Keratinocyte (primary cell): Measurements from ENCODE around the gene TOMM40. TPM values are rescaled to one million over a fixed set of nuclear protein-coding genes. Genes with fewer than 3 reads are reported as not detected.
"Not testable (repeated sequence)": the region's sequence is repeated elsewhere in the genome, so short reads cannot be mapped to it uniquely, and the experiment has no call there.

Experiments used
- DNase-seq: peaks from one replicate; pipeline ENCODE4 v3.0.0-alpha.2; 2011; ENCODE audit warnings: low read depth, missing footprints, low spot score
- FAIRE-seq: peaks from 2 replicates; lab custom pipeline; 2011; peaks lifted over from hg19 to GRCh38; lab: Jason Lieb, UNC
- H2AFZ ChIP-seq: 2 replicates; pipeline ENCODE4 v1.6.0; 2012; ENCODE audit warnings: low read length, control low read depth, inconsistent platforms; ENCODE audit not compliant: control insufficient read depth
- H3K27ac ChIP-seq: 2 replicates; pipeline ENCODE4 v1.5.1; 2011; ENCODE audit warnings: low read length; ENCODE audit not compliant: control insufficient read depth, insufficient read depth
- H3K27me3 ChIP-seq: 3 replicates; pipeline ENCODE4 v1.6.0; 2011; ENCODE audit warnings: low read length; ENCODE audit not compliant: control insufficient read depth, insufficient read depth; ENCODE audit errors: extremely low read depth
- H3K36me3 ChIP-seq, 2 experiments: 2 replicates in 1 of 2; 3 replicates in 1 of 2; pipeline ENCODE4 v1.5.1; 2011; ENCODE audit warnings: low read length in 2 of 2, mild to moderate bottlenecking in 1 of 2; ENCODE audit not compliant: control insufficient read depth in 2 of 2, insufficient read depth in 2 of 2; ENCODE audit errors: extremely low read depth in 1 of 2
- H3K4me1 ChIP-seq: 3 replicates; pipeline ENCODE4 v1.5.1; 2011; ENCODE audit warnings: low read length; ENCODE audit not compliant: control insufficient read depth, insufficient read depth; ENCODE audit errors: extremely low read depth
- H3K4me2 ChIP-seq: 3 replicates; pipeline ENCODE4 v1.6.0; 2011; ENCODE audit warnings: low read depth, low read length; ENCODE audit not compliant: control insufficient read depth, insufficient read depth; ENCODE audit errors: extremely low read depth
- H3K4me3 ChIP-seq, 3 experiments: fragments of 200-600 bp in 1 of 3; sonication (generic) in 1 of 3; 2 replicates in 2 of 3; 3 replicates in 1 of 3; pipeline ENCODE4 v1.5.1; 2011 to 2016; ENCODE audit warnings: low read length in 3 of 3, mild to moderate bottlenecking in 3 of 3, control low read depth in 2 of 3, inconsistent platforms in 1 of 3, low read depth in 1 of 3, mixed read lengths in 1 of 3, mixed run types in 1 of 3, moderate library complexity in 1 of 3; ENCODE audit not compliant: control insufficient read depth in 2 of 3, insufficient read depth in 2 of 3; ENCODE audit errors: extremely low read depth in 1 of 3
- H3K79me2 ChIP-seq: 2 replicates; pipeline ENCODE4 v1.6.0; 2012; ENCODE audit warnings: low read length; ENCODE audit not compliant: control insufficient read depth, insufficient read depth
- H3K9ac ChIP-seq: 3 replicates; pipeline ENCODE4 v1.6.0; 2011; ENCODE audit warnings: low read length; ENCODE audit not compliant: control insufficient read depth, insufficient read depth; ENCODE audit errors: extremely low read depth
- H3K9me1 ChIP-seq: 3 replicates; pipeline ENCODE4 v1.6.0; 2011; ENCODE audit warnings: low read length; ENCODE audit not compliant: control insufficient read depth, insufficient read depth; ENCODE audit errors: extremely low read depth
- H3K9me3 ChIP-seq: 2 replicates; pipeline ENCODE4 v1.5.1; 2012; ENCODE audit warnings: low read depth, low read length; ENCODE audit not compliant: control insufficient read depth
- H4K20me1 ChIP-seq: 3 replicates; pipeline ENCODE4 v1.6.0; 2011; ENCODE audit warnings: low read length; ENCODE audit not compliant: control insufficient read depth, insufficient read depth; ENCODE audit errors: extremely low read depth
- EZH2 ChIP-seq: IDR thresholded peaks from one replicate; pipeline ENCODE4 v1.6.1; 2012; ENCODE audit warnings: inconsistent platforms, mild to moderate bottlenecking, low read length, moderate library complexity
- dilution Hi-C: fragments of 300-500 bp; cut with MboI; formaldehyde crosslinking; loops from one replicate; pipeline ENCODE4 v1.7.0; 2020; ENCODE audit warnings: low sequenced_read_pairs; ENCODE audit not compliant: extremely low pct_ligation_motif_present
- polyA plus RNA-seq, 5 experiments: library from polyadenylated mRNA; depleted of rRNA in 3 of 5; stranded (reverse) in 3 of 5; stranded (forward) in 1 of 5; unstranded in 1 of 5; fragments of >200 nt; gene quantifications; 1 replicate in 1 of 5; 2 replicates in 3 of 5; 3 replicates in 1 of 5; pipeline versions ENCODE4 v1.2.1 to v1.2.3, GENCODE V29; 2011 to 2012; ENCODE audit warnings: missing spikeins in 2 of 5, low read depth in 1 of 5, low replicate concordance in 1 of 5
- TF ChIP-seq, protein P1 (sequence below), 3 experiments: IDR thresholded peaks in 1 of 3; conservative IDR thresholded peaks in 1 of 3; optimal IDR thresholded peaks in 1 of 3; 2 replicates in 2 of 3; 3 replicates in 1 of 3; pipeline versions ENCODE3 to v1.5.1; 2011; ENCODE audit warnings: low read length in 3 of 3, mild to moderate bottlenecking in 3 of 3, moderate library complexity in 2 of 3, control low read depth in 1 of 3, inconsistent platforms in 1 of 3; ENCODE audit not compliant: insufficient read depth in 2 of 3; ENCODE audit errors: extremely low read depth in 1 of 3

The TOMM40 gene
- polyA plus RNA-seq, 1 donor (not counting 4 experiments of a cell fraction or from before 2014, with no cell fraction given): 46.9 TPM

DNA sequence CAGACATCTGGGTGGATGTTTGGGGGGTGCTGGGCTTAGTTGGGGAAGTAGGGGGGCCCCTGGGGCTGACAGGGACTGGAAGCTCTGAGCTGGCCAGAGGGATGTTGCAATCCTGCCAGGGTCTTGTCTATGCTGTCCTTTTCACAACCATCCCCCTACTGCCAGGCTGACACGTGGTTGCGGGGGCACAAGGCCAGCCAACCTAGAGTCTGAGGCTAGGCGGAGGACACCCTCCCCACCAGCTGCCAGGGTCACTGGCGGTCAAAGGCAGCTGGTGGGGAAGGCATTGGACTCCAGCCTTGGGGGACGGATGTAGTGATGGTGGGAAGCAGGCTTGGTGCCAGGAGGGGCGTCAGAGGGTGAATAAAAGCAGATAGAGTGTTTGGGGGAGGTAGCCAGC is 21.8 kb downstream of the TOMM40 start:
- H4K20me1 ChIP-seq: no peaks in the 10 kb centered on the region
- dilution Hi-C loops: no loop called here
- H3K4me2 ChIP-seq: no peak overlapping the region
- no peak overlapping the region for H3K4me3 ChIP-seq
- no peaks in the 10 kb centered on the region for H3K36me3 ChIP-seq
- no peak overlapping the region for H3K9ac ChIP-seq
- DNase-seq: no peak
- no peak overlapping the region for H2AFZ ChIP-seq
- H3K79me2 ChIP-seq: no peaks in the 10 kb centered on the region
- H3K27me3 ChIP-seq: no peaks in the 10 kb centered on the region
- peaks cover 8% of the 10 kb centered on the region for H3K4me1 ChIP-seq
- no peaks in the 10 kb centered on the region for H3K9me1 ChIP-seq
- no peak for FAIRE-seq
- H3K27ac ChIP-seq: no peak overlapping the region
- no peaks in the 10 kb centered on the region for H3K9me3 ChIP-seq
- TF ChIP-seq, protein P1, sequence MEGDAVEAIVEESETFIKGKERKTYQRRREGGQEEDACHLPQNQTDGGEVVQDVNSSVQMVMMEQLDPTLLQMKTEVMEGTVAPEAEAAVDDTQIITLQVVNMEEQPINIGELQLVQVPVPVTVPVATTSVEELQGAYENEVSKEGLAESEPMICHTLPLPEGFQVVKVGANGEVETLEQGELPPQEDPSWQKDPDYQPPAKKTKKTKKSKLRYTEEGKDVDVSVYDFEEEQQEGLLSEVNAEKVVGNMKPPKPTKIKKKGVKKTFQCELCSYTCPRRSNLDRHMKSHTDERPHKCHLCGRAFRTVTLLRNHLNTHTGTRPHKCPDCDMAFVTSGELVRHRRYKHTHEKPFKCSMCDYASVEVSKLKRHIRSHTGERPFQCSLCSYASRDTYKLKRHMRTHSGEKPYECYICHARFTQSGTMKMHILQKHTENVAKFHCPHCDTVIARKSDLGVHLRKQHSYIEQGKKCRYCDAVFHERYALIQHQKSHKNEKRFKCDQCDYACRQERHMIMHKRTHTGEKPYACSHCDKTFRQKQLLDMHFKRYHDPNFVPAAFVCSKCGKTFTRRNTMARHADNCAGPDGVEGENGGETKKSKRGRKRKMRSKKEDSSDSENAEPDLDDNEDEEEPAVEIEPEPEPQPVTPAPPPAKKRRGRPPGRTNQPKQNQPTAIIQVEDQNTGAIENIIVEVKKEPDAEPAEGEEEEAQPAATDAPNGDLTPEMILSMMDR (optimal IDR thresholded peaks at IDR 0.05 in 1 of 3, IDR thresholded peaks at IDR 0.05 in 1 of 3, conservative IDR thresholded peaks at IDR 0.05 in 1 of 3; ENCODE audit: extremely low read depth in 1 of 3, insufficient read depth in 2 of 3, low read length in 3 of 3): no peak
- TF ChIP-seq EZH2: no peak

- FAIRE-seq, H3K4me3 ChIP-seq, H2AFZ ChIP-seq: not testable (repeated sequence)
These were observed 22.7 kb downstream of the TOMM40 start for GRCh38 chr19:44913512-44914432.

DNA sequence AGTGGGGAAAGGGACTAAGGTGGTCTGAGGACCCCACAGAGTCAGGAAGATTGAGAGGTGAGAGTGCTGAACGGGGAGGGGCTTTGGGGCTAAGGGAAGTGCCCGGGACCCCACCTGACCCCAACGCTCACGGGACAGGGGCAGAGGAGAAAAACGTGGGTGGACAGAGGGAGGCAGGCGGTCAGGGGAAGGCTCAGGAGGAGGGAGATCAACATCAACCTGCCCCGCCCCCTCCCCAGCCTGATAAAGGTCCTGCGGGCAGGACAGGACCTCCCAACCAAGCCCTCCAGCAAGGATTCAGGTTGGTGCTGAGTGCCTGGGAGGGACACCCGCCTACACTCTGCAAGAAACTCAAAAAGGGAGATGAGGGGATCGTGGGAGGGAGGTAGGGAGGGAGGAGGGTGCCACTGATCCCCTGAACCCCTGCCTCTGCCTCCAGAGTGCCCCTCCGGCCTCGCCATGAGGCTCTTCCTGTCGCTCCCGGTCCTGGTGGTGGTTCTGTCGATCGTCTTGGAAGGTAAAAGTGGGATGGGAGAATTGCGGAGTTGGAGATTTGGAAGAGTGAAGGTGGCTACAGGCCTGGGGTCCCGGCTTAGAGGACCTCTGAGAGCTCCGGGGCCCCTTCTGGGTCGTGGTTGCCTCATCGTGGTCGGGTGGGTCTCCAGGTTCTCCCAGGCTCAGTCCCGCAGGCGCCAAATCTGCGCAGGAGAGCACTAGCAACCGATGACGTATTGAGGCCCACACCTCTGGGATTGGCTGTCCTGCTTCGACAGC is 23.6 kb downstream of the TOMM40 start, which contains the start of gene APOC1:
Gene APOC1 (plus strand): TSS at position 176 of the 774 bp plus-strand sequence. CDS start 284 bp downstream, at position 460.
- peak within 1 kb of the TSS; percentile 56 for H3K27ac ChIP-seq
- peak within 1 kb of the TSS; percentile 83 for H3K4me2 ChIP-seq
- H3K9me3 ChIP-seq, DNase-seq, H3K4me1 ChIP-seq, H3K79me2 ChIP-seq, H3K9me1 ChIP-seq, dilution Hi-C loops, H4K20me1 ChIP-seq, H3K27me3 ChIP-seq, H3K36me3 ChIP-seq: not testable (repeated sequence)
- H2AFZ ChIP-seq: peak within 1 kb of the TSS; percentile 91
- FAIRE-seq: peak; percentile 71
- peak within 1 kb of the TSS; percentile 73 for H3K9ac ChIP-seq
- H3K4me3 ChIP-seq: peak within 1 kb of the TSS; percentile 39 to 60 (median 56)

More at GRCh38 chr19:44913512-44914432, 22.7 kb downstream of the TOMM40 start:
- H3K9me3 ChIP-seq, DNase-seq, H3K27ac ChIP-seq, H4K20me1 ChIP-seq, H3K9me1 ChIP-seq, H3K36me3 ChIP-seq, H3K27me3 ChIP-seq, dilution Hi-C loops, H3K79me2 ChIP-seq, H3K4me2 ChIP-seq, H3K9ac ChIP-seq, H3K4me1 ChIP-seq: not testable (repeated sequence)
